Measurements from ENCODE around the gene IGLL1.

The IGLL1 gene

GRCh38 chr22:23526596-23527316 lies 53.3 kb downstream of the IGLL1 start:
- Histone ChIP-seq H3K4me3 (no peak overlapping the region), H3K9ac (no peak overlapping the region), H3K4me1 (peaks cover 13 to 45% (median 24%) of the 10 kb centered on the region in 10 experiments; a peak in 19 of 20 replicates), H3K9me3 (replicated peaks in 1 of 11) (no peaks in the 10 kb centered on the region), H3K27ac (no peak overlapping the region), H4K20me1 (no peaks in the 10 kb centered on the region), H3K27me3 (peaks cover 11 to 18% (median 14%) of the 10 kb centered on the region in 11 experiments; a peak in 21 of 22 replicates), H3K36me3 (no peaks in the 10 kb centered on the region), H3K4me2 (no peak overlapping the region)
- TF ChIP-seq Cebpa-rat (IDR thresholded peaks at IDR 0.05), result no peak

- H3K36me3 ChIP-seq, result no peaks in the 10 kb centered on the region
- no peaks in the 10 kb centered on the region for H4K20me1 ChIP-seq
- no peak overlapping the region for H3K4me2 ChIP-seq
- no peak overlapping the region for H3K27ac ChIP-seq
- peaks cover 11 to 18% (median 14%) of the 10 kb centered on the region in 11 experiments; a peak in 21 of 22 replicates for H3K27me3 ChIP-seq
- no peak overlapping the region for H3K4me3 ChIP-seq
- H3K9me3 ChIP-seq (replicated peaks in 1 of 11), result no peaks in the 10 kb centered on the region
- no peak for TF ChIP-seq Cebpa-rat (IDR thresholded peaks at IDR 0.05)
- peaks cover 25 to 56% (median 35%) of the 10 kb centered on the region in 10 experiments for H3K4me1 ChIP-seq
- no peak overlapping the region for H3K9ac ChIP-seq
Observed at GRCh38 chr22:23525510-23525909, 54.6 kb downstream of the IGLL1 start.

GRCh38 chr22:23524226-23524625 lies 55.9 kb downstream of the IGLL1 start:
- Histone ChIP-seq H3K27me3 (peaks cover 11 to 18% (median 14%) of the 10 kb centered on the region in 11 experiments; a peak in 21 of 22 replicates), H3K4me3 (no peak overlapping the region), H3K9ac (no peak overlapping the region), H3K4me1 (peaks cover 30 to 58% (median 44%) of the 10 kb centered on the region in 10 experiments), H3K27ac (no peak overlapping the region), H3K36me3 (no peaks in the 10 kb centered on the region), H3K4me2 (no peak overlapping the region), H4K20me1 (no peaks in the 10 kb centered on the region), H3K9me3 (replicated peaks in 1 of 11) (no peaks in the 10 kb centered on the region)
- TF ChIP-seq Cebpa-rat (IDR thresholded peaks at IDR 0.05), result no peak

GRCh38 chr22:23523713-23524112 lies 56.4 kb downstream of the IGLL1 start:
- no peak for TF ChIP-seq Cebpa-rat (IDR thresholded peaks at IDR 0.05)
- Histone ChIP-seq H3K36me3 (no peaks in the 10 kb centered on the region), H3K27ac (no peak overlapping the region), H3K27me3 (peaks cover 11 to 18% (median 14%) of the 10 kb centered on the region in 11 experiments; a peak in 21 of 22 replicates), H3K4me2 (no peak overlapping the region), H4K20me1 (no peaks in the 10 kb centered on the region), H3K4me3 (no peak overlapping the region), H3K9ac (no peak overlapping the region), H3K4me1 (peaks cover 33 to 58% (median 45%) of the 10 kb centered on the region in 10 experiments), H3K9me3 (replicated peaks in 1 of 11) (no peaks in the 10 kb centered on the region)
